Fibroblast of villous mesenchyme (primary cell): Measurements from ENCODE around the gene RXRA. TPM values are rescaled to one million over a fixed set of nuclear protein-coding genes. Genes with fewer than 3 reads are reported as not detected.
A peak's percentile ranks its signal among the peaks of the same experiment; 100 is the strongest.

Source experiments
- DNase-seq: peaks from one replicate; pipeline ENCODE4 v3.0.0-alpha.2; 2010; ENCODE audit warnings: low read depth
- H3K4me3 ChIP-seq: 2 replicates; pipeline ENCODE4 v1.5.1; 2011; ENCODE audit warnings: low read depth, mild to moderate bottlenecking, low read length
- CTCF ChIP-seq: IDR thresholded peaks from 2 replicates; pipeline ENCODE4 v1.5.1; 2012; ENCODE audit warnings: low read depth, mild to moderate bottlenecking, low read length; ENCODE audit not compliant: insufficient read depth
- total RNA-seq: library from RNA; depleted of rRNA; stranded (reverse); fragments of >200 nt; gene quantifications from 2 replicates; pipeline ENCODE4 v1.2.3, GENCODE V29; 2012

RXRA gene
- total RNA-seq, 1 donor = 16.0 TPM

- DNase-seq = peak; percentile 64
- no peak overlapping the region for H3K4me3 ChIP-seq
- no peak for TF ChIP-seq CTCF
Measured at GRCh38 chr9:134454476-134454857, 128.2 kb downstream of the RXRA start.

- no peak for TF ChIP-seq CTCF
- no peak overlapping the region for H3K4me3 ChIP-seq
- DNase-seq = no peak
Measured at GRCh38 chr9:134455021-134455471, 128.8 kb downstream of the RXRA start.

- peak; percentile 7 for TF ChIP-seq CTCF
- DNase-seq = no peak
- H3K4me3 ChIP-seq = no peak overlapping the region
Measured at GRCh38 chr9:134455537-134455933, 129.3 kb downstream of the RXRA start.

GRCh38 chr9:134455934-134456755 lies 129.9 kb downstream of the RXRA start:
- no peak for TF ChIP-seq CTCF
- peak; percentile 100 for DNase-seq
- H3K4me3 ChIP-seq = peak overlapping the region; percentile 18

- no peak overlapping the region for H3K4me3 ChIP-seq
- TF ChIP-seq CTCF = no peak
- DNase-seq = no peak
Measured at GRCh38 chr9:134456756-134457305, 130.6 kb downstream of the RXRA start.

GRCh38 chr9:134457321-134458206 lies 131.3 kb downstream of the RXRA start:
- DNase-seq = no peak
- no peak for TF ChIP-seq CTCF
- no peak overlapping the region for H3K4me3 ChIP-seq
